HG03025 (cell line): Measurements from ENCODE around the gene UBE3A.
"Not testable (repeated sequence)": the region's sequence is repeated elsewhere in the genome, so short reads cannot be mapped to it uniquely, and the experiment has no call there.

Source experiments
- ATAC-seq: cut with Tn5 transposase; IDR thresholded peaks from one replicate; pipeline ENCODE4 v1.9.1; 2021; ENCODE audit warnings: mild to moderate bottlenecking, moderate library complexity; ENCODE audit not compliant: unreplicated experiment, low FRiP score

Gene UBE3A

GRCh38 chr15:25439369-25439836 is 579 bp upstream of the UBE3A start:
- ATAC-seq: peak; percentile 11

- ATAC-seq: peak; percentile 47
Measured at GRCh38 chr15:25437777-25438600, 835 bp downstream of the UBE3A start.

- no peak for ATAC-seq
Measured at GRCh38 chr15:25436707-25437106, 2.1 kb downstream of the UBE3A start.

- ATAC-seq: no peak
Measured at GRCh38 chr15:25435474-25436243, 3.2 kb downstream of the UBE3A start.

- ATAC-seq: no peak
Measured at GRCh38 chr15:25433118-25433865, 5.5 kb downstream of the UBE3A start.

- no peak for ATAC-seq
Measured at GRCh38 chr15:25431836-25432561, 6.8 kb downstream of the UBE3A start.

- ATAC-seq: no peak
Measured at GRCh38 chr15:25427861-25428260, 11.0 kb downstream of the UBE3A start.

- no peak for ATAC-seq
Measured at GRCh38 chr15:25426896-25427610, 11.8 kb downstream of the UBE3A start.

GRCh38 chr15:25424073-25424472 is 14.8 kb downstream of the UBE3A start:
- ATAC-seq: no peak

- ATAC-seq: no peak
Measured at GRCh38 chr15:25422021-25422420, 16.8 kb downstream of the UBE3A start.

GRCh38 chr15:25418202-25418601 is 20.6 kb downstream of the UBE3A start:
- ATAC-seq: no peak

GRCh38 chr15:25417604-25418003 is 21.2 kb downstream of the UBE3A start:
- ATAC-seq: no peak

GRCh38 chr15:25416693-25417092 is 22.1 kb downstream of the UBE3A start:
- peak; percentile 45 for ATAC-seq

- no peak for ATAC-seq
Measured at GRCh38 chr15:25415707-25416106, 23.1 kb downstream of the UBE3A start.

- ATAC-seq: no peak
Measured at GRCh38 chr15:25415217-25415616, 23.6 kb downstream of the UBE3A start.

- ATAC-seq: no peak
Measured at GRCh38 chr15:25410649-25411048, 28.2 kb downstream of the UBE3A start.

- ATAC-seq: not testable (repeated sequence)
Measured at GRCh38 chr15:25409731-25410130, 29.1 kb downstream of the UBE3A start.

GRCh38 chr15:25408929-25409328 is 29.9 kb downstream of the UBE3A start:
- no peak for ATAC-seq

GRCh38 chr15:25408428-25408827 is 30.4 kb downstream of the UBE3A start:
- no peak for ATAC-seq

GRCh38 chr15:25407950-25408349 is 30.9 kb downstream of the UBE3A start:
- no peak for ATAC-seq
